GM12873 (cell line): ENCODE measurements around the gene CSMD2.

ENCODE experiments used
- CTCF ChIP-seq: IDR thresholded peaks from 2 replicates; pipeline ENCODE4 v1.5.1; 2012; ENCODE audit warnings: low read depth, mild to moderate bottlenecking, moderate library complexity, low read length, control low read depth; ENCODE audit not compliant: insufficient read depth; ENCODE audit errors: missing control alignments

Gene CSMD2

GRCh38 chr1:33721301-33721815 is 443.7 kb downstream of the CSMD2 start:
- no peak for TF ChIP-seq CTCF

GRCh38 chr1:33719771-33720670 is 445.0 kb downstream of the CSMD2 start:
- no peak for TF ChIP-seq CTCF

GRCh38 chr1:33719326-33719725 is 445.7 kb downstream of the CSMD2 start:
- TF ChIP-seq CTCF: no peak

- TF ChIP-seq CTCF: no peak
Observed at GRCh38 chr1:33718186-33718585, 446.8 kb downstream of the CSMD2 start.

GRCh38 chr1:33716976-33717688 is 447.9 kb downstream of the CSMD2 start:
- no peak for TF ChIP-seq CTCF

GRCh38 chr1:33715195-33715811 is 449.7 kb downstream of the CSMD2 start:
- TF ChIP-seq CTCF: no peak

- TF ChIP-seq CTCF: no peak
Observed at GRCh38 chr1:33714421-33714820, 450.6 kb downstream of the CSMD2 start.
